Astrocyte (in vitro differentiated cells and primary cell): ENCODE results near the gene SLITRK5. TPM values are rescaled to one million over a fixed set of nuclear protein-coding genes. Genes with fewer than 3 reads are reported as not detected.

ENCODE experiments used
- DNase-seq: peaks from one replicate; pipeline ENCODE4 v3.0.0-alpha.2; 2010; ENCODE audit warnings: low read depth
- FAIRE-seq: peaks from 2 replicates; lab custom pipeline; 2011; peaks lifted over from hg19 to GRCh38; lab: Jason Lieb, UNC
- H2AFZ ChIP-seq: 2 replicates; pipeline ENCODE4 v1.6.0; 2012; ENCODE audit warnings: low read depth, low read length, inconsistent platforms
- H3K27ac ChIP-seq: 2 replicates; pipeline ENCODE4 v1.5.1; 2011; ENCODE audit warnings: low read depth, low read length, inconsistent platforms
- H3K27me3 ChIP-seq: 2 replicates; pipeline ENCODE4 v1.6.0; 2011; ENCODE audit warnings: low read length, inconsistent platforms; ENCODE audit not compliant: insufficient read depth
- H3K36me3 ChIP-seq: 2 replicates; pipeline ENCODE4 v1.5.1; 2011; ENCODE audit warnings: low read length, inconsistent platforms; ENCODE audit not compliant: insufficient read depth
- H3K4me1 ChIP-seq: 2 replicates; pipeline ENCODE4 v1.5.1; 2011; ENCODE audit warnings: low read length, inconsistent platforms; ENCODE audit not compliant: insufficient read depth
- H3K4me2 ChIP-seq: 2 replicates; pipeline ENCODE4 v1.6.0; 2012; ENCODE audit warnings: low read length, inconsistent platforms
- H3K4me3 ChIP-seq: 2 replicates; pipeline ENCODE4 v1.5.1; 2011; ENCODE audit warnings: low read depth, mild to moderate bottlenecking, low read length, inconsistent platforms; ENCODE audit not compliant: insufficient read depth
- H3K79me2 ChIP-seq: 2 replicates; pipeline ENCODE4 v1.6.0; 2012; ENCODE audit warnings: mild to moderate bottlenecking, low read length, inconsistent platforms; ENCODE audit not compliant: insufficient read depth
- H3K9ac ChIP-seq: 2 replicates; pipeline ENCODE4 v1.6.0; 2012; ENCODE audit warnings: mild to moderate bottlenecking, low read length, inconsistent platforms
- H3K9me3 ChIP-seq: 2 replicates; pipeline ENCODE4 v1.5.1; 2012; ENCODE audit warnings: low read depth, mild to moderate bottlenecking, low read length, inconsistent platforms; ENCODE audit not compliant: insufficient read depth
- H4K20me1 ChIP-seq: 2 replicates; pipeline ENCODE4 v1.6.0; 2012; ENCODE audit warnings: low read length, inconsistent platforms; ENCODE audit not compliant: insufficient read depth
- H3K27ac Mint-ChIP-seq: one replicate; pipeline ENCODE4 v1.8.0; 2021; ENCODE audit warnings: mild to moderate bottlenecking, mixed read lengths; ENCODE audit not compliant: unreplicated experiment
- H3K27me3 Mint-ChIP-seq: one replicate; pipeline ENCODE4 v1.8.0; 2021; ENCODE audit warnings: low read depth, mixed read lengths; ENCODE audit not compliant: unreplicated experiment
- H3K36me3 Mint-ChIP-seq: one replicate; pipeline ENCODE4 v1.8.0; 2021; ENCODE audit warnings: low read depth, mixed read lengths; ENCODE audit not compliant: unreplicated experiment
- H3K4me1 Mint-ChIP-seq: one replicate; pipeline ENCODE4 v1.8.0; 2021; ENCODE audit warnings: low read depth, mixed read lengths; ENCODE audit not compliant: unreplicated experiment
- H3K4me3 Mint-ChIP-seq: one replicate; pipeline ENCODE4 v1.8.0; 2021; ENCODE audit warnings: mild to moderate bottlenecking, moderate library complexity, mixed read lengths; ENCODE audit not compliant: unreplicated experiment
- H3K9me3 Mint-ChIP-seq: one replicate; pipeline ENCODE4 v1.8.0; 2021; ENCODE audit warnings: mild to moderate bottlenecking, mixed read lengths; ENCODE audit not compliant: unreplicated experiment
- EZH2 ChIP-seq: IDR thresholded peaks from 2 replicates; pipeline ENCODE4 v1.6.1; 2012; ENCODE audit warnings: mild to moderate bottlenecking, low read length, inconsistent platforms; ENCODE audit not compliant: insufficient read depth
- total RNA-seq: library from RNA; stranded (reverse); gene quantifications from 2 replicates; pipeline ENCODE4 v1.2.1, GENCODE V29; 2021
- TF ChIP-seq, protein P1 (sequence below): IDR thresholded peaks from 2 replicates; pipeline ENCODE4 v1.5.1; 2011; ENCODE audit warnings: low read depth, mild to moderate bottlenecking, inconsistent platforms, low read length, moderate library complexity; ENCODE audit not compliant: insufficient read depth

SLITRK5 gene
- total RNA-seq, 1 donor from 2014 or later: 2.0 TPM

GRCh38 chr13:87680298-87680697, 9.1 kb downstream of the SLITRK5 start:
- peaks cover 7% of the 10 kb centered on the region for H3K4me1 Mint-ChIP-seq
- TF ChIP-seq, protein P1, sequence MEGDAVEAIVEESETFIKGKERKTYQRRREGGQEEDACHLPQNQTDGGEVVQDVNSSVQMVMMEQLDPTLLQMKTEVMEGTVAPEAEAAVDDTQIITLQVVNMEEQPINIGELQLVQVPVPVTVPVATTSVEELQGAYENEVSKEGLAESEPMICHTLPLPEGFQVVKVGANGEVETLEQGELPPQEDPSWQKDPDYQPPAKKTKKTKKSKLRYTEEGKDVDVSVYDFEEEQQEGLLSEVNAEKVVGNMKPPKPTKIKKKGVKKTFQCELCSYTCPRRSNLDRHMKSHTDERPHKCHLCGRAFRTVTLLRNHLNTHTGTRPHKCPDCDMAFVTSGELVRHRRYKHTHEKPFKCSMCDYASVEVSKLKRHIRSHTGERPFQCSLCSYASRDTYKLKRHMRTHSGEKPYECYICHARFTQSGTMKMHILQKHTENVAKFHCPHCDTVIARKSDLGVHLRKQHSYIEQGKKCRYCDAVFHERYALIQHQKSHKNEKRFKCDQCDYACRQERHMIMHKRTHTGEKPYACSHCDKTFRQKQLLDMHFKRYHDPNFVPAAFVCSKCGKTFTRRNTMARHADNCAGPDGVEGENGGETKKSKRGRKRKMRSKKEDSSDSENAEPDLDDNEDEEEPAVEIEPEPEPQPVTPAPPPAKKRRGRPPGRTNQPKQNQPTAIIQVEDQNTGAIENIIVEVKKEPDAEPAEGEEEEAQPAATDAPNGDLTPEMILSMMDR: no peak
- TF ChIP-seq EZH2: no peak
- Histone ChIP-seq H3K4me1 (peaks cover 8% of the 10 kb centered on the region), H3K9ac (no peak overlapping the region), H3K4me3 (no peak overlapping the region), H2AFZ (no peak overlapping the region), H3K79me2 (no peaks in the 10 kb centered on the region), H3K27me3 (peaks cover 24% of the 10 kb centered on the region), H3K9me3 (no peaks in the 10 kb centered on the region), H3K4me2 (no peak overlapping the region), H3K36me3 (no peaks in the 10 kb centered on the region), H3K27ac (no peak overlapping the region), H4K20me1 (no peaks in the 10 kb centered on the region)
- H3K27ac Mint-ChIP-seq: no peak overlapping the region
- peaks cover 13% of the 10 kb centered on the region for H3K36me3 Mint-ChIP-seq
- FAIRE-seq (no peak), DNase-seq (no peak)
- H3K4me3 Mint-ChIP-seq: no peak overlapping the region
- peaks cover 7% of the 10 kb centered on the region for H3K9me3 Mint-ChIP-seq
- peaks cover 23% of the 10 kb centered on the region for H3K27me3 Mint-ChIP-seq

DNA sequence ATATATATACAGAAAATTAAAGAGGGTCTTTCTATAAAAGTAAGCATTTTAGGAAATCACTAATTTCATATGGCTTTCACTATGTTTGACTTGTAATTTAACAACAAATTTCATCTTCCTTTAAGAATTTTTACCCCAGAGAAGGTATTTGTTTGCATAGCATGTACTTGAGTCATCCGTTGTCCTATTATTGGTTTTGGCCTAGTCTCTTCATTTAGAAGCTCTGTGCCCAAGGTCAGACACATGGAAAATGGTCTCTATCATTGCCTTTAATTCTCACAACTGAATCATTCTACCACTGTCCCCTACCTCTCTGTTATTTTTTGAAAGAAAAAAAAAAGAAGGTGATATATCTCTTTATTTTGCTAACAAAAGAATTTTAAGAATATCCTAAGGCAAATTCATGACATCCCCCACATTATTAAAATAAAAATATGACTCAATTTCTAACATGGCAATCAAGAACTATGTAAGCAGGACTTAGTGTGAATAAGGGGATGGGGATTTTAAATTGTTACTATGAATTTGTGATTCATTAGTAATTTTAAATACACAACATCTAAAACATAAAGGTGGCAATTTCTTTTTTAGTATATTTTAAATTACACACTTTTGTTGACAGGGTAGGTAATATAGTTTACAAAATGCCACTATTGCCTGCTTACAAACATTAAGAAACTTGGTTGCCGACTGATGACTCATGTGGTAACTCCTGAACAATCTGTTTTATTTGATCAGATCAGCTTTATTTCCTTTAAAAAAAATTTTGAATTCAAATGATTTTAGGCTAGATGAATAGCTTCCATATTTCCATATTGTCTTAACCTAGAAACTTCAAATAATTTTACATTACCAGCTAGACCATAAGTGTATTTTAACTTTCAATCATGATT, 13.9 kb downstream of the SLITRK5 start:
- Histone ChIP-seq H3K27ac (no peak overlapping the region), H3K9ac (no peak overlapping the region), H3K9me3 (no peaks in the 10 kb centered on the region), H3K4me1 (peaks cover 6% of the 10 kb centered on the region), H3K4me3 (no peak overlapping the region), H2AFZ (no peak overlapping the region), H3K79me2 (no peaks in the 10 kb centered on the region), H3K27me3 (no peaks in the 10 kb centered on the region), H3K36me3 (no peaks in the 10 kb centered on the region), H3K4me2 (no peak overlapping the region), H4K20me1 (no peaks in the 10 kb centered on the region)
- FAIRE-seq (no peak), DNase-seq (peak; percentile 46)
- no peaks in the 10 kb centered on the region for H3K27me3 Mint-ChIP-seq
- H3K9me3 Mint-ChIP-seq: no peaks in the 10 kb centered on the region
- H3K27ac Mint-ChIP-seq: peak overlapping the region; percentile 72
- TF ChIP-seq EZH2: no peak
- TF ChIP-seq, protein P1: no peak
- no peaks in the 10 kb centered on the region for H3K36me3 Mint-ChIP-seq
- peaks cover 10% of the 10 kb centered on the region for H3K4me1 Mint-ChIP-seq
- H3K4me3 Mint-ChIP-seq: no peak overlapping the region

- H3K4me1 ChIP-seq: no peaks in the 10 kb centered on the region
- no peak overlapping the region for H3K9ac ChIP-seq
- H3K9me3 Mint-ChIP-seq: no peaks in the 10 kb centered on the region
- no peak overlapping the region for H3K4me3 ChIP-seq
- no peaks in the 10 kb centered on the region for H3K27me3 Mint-ChIP-seq
- no peak overlapping the region for H3K27ac ChIP-seq
- TF ChIP-seq, protein P1: no peak
- TF ChIP-seq EZH2: no peak
- no peaks in the 10 kb centered on the region for H3K36me3 Mint-ChIP-seq
- H3K79me2 ChIP-seq: no peaks in the 10 kb centered on the region
- H2AFZ ChIP-seq: no peak overlapping the region
- H3K27ac Mint-ChIP-seq: no peak overlapping the region
- H3K27me3 ChIP-seq: no peaks in the 10 kb centered on the region
- H4K20me1 ChIP-seq: no peaks in the 10 kb centered on the region
- H3K9me3 ChIP-seq: no peaks in the 10 kb centered on the region
- peaks cover 2% of the 10 kb centered on the region for H3K4me1 Mint-ChIP-seq
- no peaks in the 10 kb centered on the region for H3K36me3 ChIP-seq
- H3K4me3 Mint-ChIP-seq: no peak overlapping the region
- no peak overlapping the region for H3K4me2 ChIP-seq
- FAIRE-seq (no peak), DNase-seq (no peak)
Observed at GRCh38 chr13:87696458-87696857, 25.3 kb downstream of the SLITRK5 start.
